ENCODE measurements around the gene HIVEP3.

The HIVEP3 gene

GRCh38 chr1:41528726-41529605 lies 389.8 kb downstream of the HIVEP3 start:
- DNase-seq (ENCODE audit: extremely low read depth in 1 of 2, low read depth in 1 of 2): no peak

DNA sequence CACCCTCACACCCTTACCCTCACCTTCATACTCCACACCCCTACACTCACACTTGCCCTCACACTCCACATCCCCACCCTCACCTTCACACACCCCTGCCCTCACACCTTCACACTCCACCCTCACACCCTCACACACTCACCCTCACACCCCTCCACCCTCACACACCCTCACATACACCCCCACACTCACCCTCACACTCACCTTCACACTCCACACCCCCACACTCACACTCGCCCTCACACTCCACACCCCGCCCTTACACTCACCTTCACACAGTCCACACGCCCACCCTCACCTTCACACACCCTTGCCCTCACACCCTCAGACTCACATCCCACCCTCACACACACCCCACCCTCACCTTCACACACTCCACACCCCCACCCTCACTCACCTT lies 390.6 kb downstream of the HIVEP3 start:
- no peak for DNase-seq (ENCODE audit: extremely low read depth in 1 of 2, low read depth in 1 of 2)

- DNase-seq (ENCODE audit: extremely low read depth in 1 of 2, low read depth in 1 of 2): no peak
Observed at GRCh38 chr1:41526956-41527561, 391.7 kb downstream of the HIVEP3 start.

DNA sequence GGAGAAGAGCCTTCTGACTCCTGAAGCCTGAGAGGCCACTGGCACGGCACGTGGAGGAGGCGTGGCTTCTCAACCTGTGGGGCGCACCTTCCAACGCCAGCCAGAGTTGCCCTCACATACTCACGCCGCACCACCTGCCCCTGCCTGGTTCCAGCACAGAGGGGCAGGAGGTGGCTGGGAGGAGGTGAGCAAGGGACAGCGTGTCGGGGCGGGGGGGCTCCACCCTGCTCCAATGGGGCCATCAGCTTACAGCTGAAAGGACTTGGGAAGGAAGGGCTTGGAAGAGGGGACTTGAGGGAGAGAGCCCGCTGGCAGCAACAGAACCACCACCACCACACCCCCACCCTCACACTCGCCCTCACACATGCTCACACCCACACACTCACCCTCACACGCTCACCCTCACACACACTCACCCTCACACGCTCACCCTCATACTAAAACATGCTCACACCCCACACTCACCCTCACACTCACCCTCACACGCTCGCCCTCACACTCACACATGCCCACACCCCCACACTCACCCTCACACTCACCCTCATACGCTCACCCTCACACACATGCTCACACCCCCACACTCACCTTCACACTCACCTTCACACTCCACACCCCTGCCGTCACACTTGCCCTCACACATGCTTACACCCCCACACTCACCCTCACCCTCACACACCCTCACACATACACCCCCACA lies 392.7 kb downstream of the HIVEP3 start:
- DNase-seq (ENCODE audit: extremely low read depth in 1 of 2, low read depth in 1 of 2): no peak

DNA sequence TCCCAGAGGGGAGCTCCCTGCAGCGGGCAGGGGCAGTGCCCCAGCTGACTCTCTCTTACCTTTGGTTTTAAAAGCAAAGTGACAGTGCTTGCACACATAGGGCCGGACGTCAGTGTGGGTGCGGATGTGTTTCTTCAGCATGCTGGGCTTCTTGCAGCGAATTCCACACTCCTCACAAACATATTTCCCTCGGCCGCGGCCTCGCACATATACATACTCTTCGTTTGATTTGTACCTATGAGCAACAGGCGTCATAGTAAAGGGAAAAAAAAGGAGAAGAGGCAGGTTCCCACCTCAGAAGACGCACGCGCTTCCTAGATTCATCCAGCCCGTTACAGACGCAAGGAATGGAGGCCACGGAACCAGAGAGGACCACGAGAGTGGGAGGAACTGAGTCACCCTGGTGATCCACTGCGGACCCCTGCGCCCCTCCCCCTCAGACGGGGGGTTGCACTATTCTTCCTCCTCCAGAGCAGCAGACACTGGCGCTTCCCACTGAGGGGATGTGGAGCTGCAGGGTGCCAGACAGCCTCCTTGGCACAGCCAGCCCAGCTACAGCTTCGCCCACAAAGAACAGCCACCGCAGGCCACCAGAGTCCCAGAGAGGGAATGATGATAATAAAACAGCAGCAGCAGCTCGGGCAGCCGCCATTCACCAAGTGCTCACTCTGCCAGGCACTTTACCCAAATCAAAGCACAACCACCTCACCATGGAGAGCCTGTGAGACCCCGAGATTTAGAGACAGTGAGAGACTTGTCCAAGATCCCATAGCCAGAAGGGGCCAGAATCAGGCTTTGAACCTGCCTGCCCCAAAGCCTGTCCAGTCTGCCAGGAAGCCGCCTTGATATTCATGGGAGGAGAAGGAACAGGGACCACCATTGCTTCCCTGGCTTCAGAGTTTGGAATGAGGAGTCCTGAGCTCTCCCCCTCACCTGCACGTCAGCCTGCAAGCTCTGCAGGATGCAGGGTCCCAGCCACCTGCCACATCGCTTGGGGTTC lies 393.7 kb downstream of the HIVEP3 start:
- no peak for DNase-seq (ENCODE audit: extremely low read depth in 1 of 2, low read depth in 1 of 2)

GRCh38 chr1:41523949-41524675 lies 394.6 kb downstream of the HIVEP3 start:
- no peak for DNase-seq (ENCODE audit: extremely low read depth in 1 of 2, low read depth in 1 of 2)

GRCh38 chr1:41523071-41523470 lies 395.7 kb downstream of the HIVEP3 start:
- DNase-seq (ENCODE audit: extremely low read depth in 1 of 2, low read depth in 1 of 2): no peak

DNA sequence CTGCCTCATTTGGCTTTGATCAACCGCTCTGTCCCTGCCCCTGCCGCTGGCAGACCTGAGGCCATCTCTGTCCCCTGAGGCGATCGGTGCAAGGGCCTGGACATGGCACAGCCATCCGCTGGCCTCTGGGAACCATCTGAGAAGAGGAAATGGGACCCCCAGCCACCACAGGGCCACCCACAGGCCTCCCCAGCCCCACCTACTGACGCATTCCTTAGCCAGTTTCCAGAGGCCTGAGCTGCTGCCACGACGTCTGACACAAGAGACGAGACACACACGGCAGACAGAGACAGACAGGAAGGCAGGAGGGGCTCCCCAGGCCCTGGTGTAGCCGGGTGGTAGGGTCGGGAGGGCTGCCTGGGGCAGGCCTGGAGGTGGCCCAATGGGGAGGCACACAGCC lies 397.0 kb downstream of the HIVEP3 start:
- DNase-seq (ENCODE audit: extremely low read depth in 1 of 2, low read depth in 1 of 2): no peak

DNA sequence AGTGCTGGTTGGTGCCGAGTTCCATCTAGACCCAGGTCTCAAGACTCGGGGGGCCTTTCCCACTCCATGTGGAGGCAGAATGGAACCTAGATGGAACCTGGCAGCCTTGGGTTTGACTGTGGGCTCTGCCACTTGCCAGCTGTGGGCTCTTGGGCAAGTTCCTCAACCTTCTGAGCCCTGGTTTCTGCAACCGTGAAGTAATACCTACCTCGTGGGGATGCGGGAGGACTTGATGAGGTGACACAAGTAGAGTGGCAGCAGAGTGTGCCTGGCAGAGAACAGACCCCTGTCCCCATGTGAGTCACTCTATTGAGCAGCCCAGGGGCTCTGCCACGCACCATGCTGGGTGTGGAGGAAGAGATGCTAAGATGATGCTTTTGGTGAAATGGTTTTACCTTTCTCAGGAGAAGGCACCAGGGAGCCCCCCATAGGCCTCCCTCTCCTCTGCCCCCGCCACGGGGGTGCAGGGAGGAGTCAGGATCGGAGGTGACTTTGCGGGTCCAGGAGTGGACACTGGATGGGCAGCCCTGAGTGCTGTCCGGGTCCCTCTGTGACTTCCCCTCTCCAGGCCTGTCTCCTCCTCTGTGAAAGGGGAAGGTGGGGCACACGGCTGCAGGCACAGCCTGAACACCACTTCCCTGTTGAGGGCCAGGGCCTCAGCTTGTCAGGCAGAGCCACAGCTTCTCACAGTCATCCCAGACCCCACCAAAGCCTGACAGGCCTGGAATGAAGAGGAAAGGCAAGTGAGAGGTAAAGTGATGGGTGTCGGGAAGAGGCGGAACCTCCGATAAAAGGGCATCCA lies 397.6 kb downstream of the HIVEP3 start:
- DNase-seq (ENCODE audit: extremely low read depth in 1 of 2, low read depth in 1 of 2): no peak

- no peak for DNase-seq (ENCODE audit: extremely low read depth in 1 of 2, low read depth in 1 of 2)
Observed at GRCh38 chr1:41519667-41520066, 399.1 kb downstream of the HIVEP3 start.

DNA sequence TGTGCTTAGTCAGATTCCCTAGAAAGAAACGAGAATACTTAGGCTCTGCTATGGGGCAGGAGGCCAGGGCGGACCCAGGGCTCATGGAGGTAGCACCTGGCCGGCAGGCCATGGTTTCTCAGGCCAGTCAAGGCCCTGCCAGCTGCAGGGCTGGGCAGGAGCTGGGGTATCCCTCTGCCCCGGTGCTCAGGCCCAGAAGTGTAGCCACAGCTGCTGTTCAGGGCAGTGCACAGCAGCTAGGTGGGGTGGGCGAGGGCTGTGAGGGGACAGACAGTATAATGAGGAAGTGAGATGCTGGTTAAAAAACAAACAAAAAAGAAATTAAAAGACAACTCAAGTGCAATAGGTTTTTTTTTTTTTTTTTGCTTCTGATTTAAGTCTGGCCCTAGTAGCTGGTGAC lies 400.3 kb downstream of the HIVEP3 start:
- DNase-seq (ENCODE audit: extremely low read depth in 1 of 2, low read depth in 1 of 2): no peak

- DNase-seq (ENCODE audit: extremely low read depth in 1 of 2, low read depth in 1 of 2): no peak
Observed at GRCh38 chr1:41517062-41517438, 401.7 kb downstream of the HIVEP3 start.

GRCh38 chr1:41516168-41517061 lies 402.3 kb downstream of the HIVEP3 start:
- peak in 1 of 2 donors; percentile 42 for DNase-seq (ENCODE audit: extremely low read depth in 1 of 2, low read depth in 1 of 2)

- no peak for DNase-seq (ENCODE audit: extremely low read depth in 1 of 2, low read depth in 1 of 2)
Observed at GRCh38 chr1:41515778-41516167, 402.9 kb downstream of the HIVEP3 start.

DNA sequence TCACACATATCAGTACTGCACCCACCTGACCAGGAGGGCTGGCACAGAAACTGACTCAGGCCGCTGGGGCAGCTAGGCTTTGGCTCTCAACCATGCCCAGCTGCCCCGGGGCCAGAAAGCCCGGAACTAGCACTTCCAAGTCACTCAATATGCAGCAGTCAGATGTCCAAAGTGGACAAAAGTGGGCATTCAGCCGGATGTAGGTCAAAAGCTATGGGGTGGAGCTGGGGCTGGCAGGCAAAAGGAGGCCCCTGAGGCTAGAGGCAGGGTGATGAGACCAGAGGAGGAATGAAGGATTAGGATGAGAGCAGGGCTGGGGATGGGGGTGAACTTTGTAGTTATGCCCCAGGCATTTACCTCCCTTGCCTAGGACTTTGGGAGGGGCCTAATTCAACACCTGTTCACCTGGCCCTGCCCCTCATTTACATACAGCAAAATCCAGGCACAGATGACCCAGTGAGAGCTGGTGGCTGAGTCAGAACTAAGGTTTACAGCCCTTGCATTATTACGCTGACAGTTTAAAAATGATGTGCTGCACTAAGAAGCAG lies 403.5 kb downstream of the HIVEP3 start:
- DNase-seq (ENCODE audit: extremely low read depth in 1 of 2, low read depth in 1 of 2): no peak

DNA sequence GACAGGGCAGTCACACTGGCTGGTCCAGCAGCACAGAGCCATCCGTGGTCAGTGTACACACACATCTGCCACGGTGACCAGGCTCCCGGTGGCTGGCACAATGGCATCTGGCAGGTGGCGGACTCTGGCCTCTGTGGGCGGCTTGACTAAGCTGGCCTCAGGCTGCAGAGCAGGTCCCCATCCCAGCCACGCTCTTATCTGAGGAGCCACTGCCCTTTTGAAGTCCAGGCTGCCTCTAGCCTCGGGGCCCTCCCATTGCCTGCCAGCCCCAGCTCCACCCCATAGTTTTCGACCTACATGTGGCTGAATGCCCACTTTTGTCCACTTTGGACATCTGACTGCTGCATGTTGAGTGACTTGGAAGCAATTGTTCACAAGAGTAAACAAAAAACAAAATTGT lies 404.3 kb downstream of the HIVEP3 start:
- DNase-seq (ENCODE audit: extremely low read depth in 1 of 2, low read depth in 1 of 2): no peak

DNA sequence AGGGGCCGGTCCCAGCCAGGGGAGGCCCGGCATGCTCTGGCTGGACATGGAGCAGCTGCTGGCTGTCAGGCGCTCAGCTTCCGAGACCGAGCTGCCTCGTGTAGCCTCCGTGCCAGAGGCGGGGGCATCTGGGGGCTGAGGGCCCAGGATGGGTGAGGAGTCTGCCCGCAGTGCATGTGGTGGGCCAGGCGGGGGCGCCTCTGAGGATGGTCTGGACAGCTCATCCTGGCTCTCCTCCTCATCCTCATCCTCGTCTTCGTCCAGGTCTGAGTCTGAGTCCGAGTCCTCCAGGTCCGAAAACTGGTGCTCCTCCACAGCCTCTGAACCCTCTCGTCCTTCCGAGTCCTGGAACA lies 405.4 kb downstream of the HIVEP3 start:
- DNase-seq (ENCODE audit: extremely low read depth in 1 of 2, low read depth in 1 of 2): no peak
